H1 (cell line): ENCODE results near the gene HDLBP.

ENCODE experiments used
- HDAC2 ChIP-seq, 2 experiments: fragments of 300-600 bp in 1 of 2; sonication (generic) in 1 of 2; IDR thresholded peaks; 2 replicates each; pipeline ENCODE4 v1.6.1; 2011 to 2012; ENCODE audit warnings: low read depth in 2 of 2, low read length in 2 of 2, mild to moderate bottlenecking in 2 of 2, moderate library complexity in 2 of 2, borderline replicate concordance in 1 of 2, inconsistent platforms in 1 of 2
- RBBP5 ChIP-seq: IDR thresholded peaks from 2 replicates; pipeline ENCODE4 v1.7.1; 2012; ENCODE audit warnings: low read depth, mild to moderate bottlenecking, inconsistent platforms, low read length, moderate library complexity, borderline replicate concordance
- SIN3A ChIP-seq, 2 experiments: IDR thresholded peaks in 1 of 2; conservative IDR thresholded peaks in 1 of 2; 2 replicates each; pipeline ENCODE4 v1.6.1; 2011 to 2012; ENCODE audit warnings: low read length in 2 of 2, improper control_type of control experiment in 1 of 2, low read depth in 1 of 2, mild to moderate bottlenecking in 1 of 2
- TF ChIP-seq, protein P1 (sequence below), 3 experiments: IDR thresholded peaks; 1 replicate in 2 of 3; 2 replicates in 1 of 3; pipeline versions ENCODE4 v1.5.1 to v1.6.1; 2011; ENCODE audit warnings: low read length in 3 of 3, mild to moderate bottlenecking in 3 of 3, inconsistent platforms in 2 of 3, low read depth in 1 of 3, moderate library complexity in 1 of 3; ENCODE audit not compliant: insufficient read depth in 1 of 3; ENCODE audit errors: control extremely low read depth in 1 of 3

DNA sequence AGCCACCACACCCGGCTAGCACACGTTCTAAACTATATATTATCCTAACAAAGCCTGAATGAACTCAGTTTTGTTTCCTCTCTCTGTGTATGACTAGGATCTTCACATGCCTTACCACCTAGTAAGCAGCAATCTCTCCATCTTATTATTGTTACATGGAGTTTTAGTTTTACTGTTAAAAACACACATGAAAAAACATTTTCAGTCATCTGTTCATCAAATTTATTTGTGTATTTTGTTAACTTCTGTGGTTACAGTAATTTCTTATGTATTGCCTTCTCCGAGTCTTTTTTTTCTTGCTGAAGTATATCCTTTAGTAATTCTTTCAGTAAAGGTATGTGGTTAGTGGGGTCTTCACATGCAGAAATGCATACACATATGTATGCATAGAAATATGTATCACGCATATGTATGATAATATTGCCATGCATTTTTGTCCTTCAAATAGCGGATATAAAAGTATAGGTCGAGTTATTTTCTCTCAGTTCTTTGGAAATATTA is 95.6 kb downstream of the HDLBP start:
- TF ChIP-seq, protein P1, sequence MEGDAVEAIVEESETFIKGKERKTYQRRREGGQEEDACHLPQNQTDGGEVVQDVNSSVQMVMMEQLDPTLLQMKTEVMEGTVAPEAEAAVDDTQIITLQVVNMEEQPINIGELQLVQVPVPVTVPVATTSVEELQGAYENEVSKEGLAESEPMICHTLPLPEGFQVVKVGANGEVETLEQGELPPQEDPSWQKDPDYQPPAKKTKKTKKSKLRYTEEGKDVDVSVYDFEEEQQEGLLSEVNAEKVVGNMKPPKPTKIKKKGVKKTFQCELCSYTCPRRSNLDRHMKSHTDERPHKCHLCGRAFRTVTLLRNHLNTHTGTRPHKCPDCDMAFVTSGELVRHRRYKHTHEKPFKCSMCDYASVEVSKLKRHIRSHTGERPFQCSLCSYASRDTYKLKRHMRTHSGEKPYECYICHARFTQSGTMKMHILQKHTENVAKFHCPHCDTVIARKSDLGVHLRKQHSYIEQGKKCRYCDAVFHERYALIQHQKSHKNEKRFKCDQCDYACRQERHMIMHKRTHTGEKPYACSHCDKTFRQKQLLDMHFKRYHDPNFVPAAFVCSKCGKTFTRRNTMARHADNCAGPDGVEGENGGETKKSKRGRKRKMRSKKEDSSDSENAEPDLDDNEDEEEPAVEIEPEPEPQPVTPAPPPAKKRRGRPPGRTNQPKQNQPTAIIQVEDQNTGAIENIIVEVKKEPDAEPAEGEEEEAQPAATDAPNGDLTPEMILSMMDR (IDR thresholded peaks at IDR 0.05; ENCODE audit: control extremely low read depth in 1 of 3, insufficient read depth in 1 of 3, low read depth in 1 of 3, low read length in 3 of 3): no peak
- no peak for TF ChIP-seq SIN3A (conservative IDR thresholded peaks at IDR 0.05 in 1 of 2, IDR thresholded peaks at IDR 0.05 in 1 of 2; ENCODE audit: low read depth in 1 of 2, low read length in 2 of 2)
- no peak for TF ChIP-seq HDAC2 (IDR thresholded peaks at IDR 0.05; ENCODE audit: borderline replicate concordance in 1 of 2, low read depth in 2 of 2, low read length in 2 of 2)
- no peak for TF ChIP-seq RBBP5
